ENCODE data around the gene TMEM174.

Gene TMEM174, protein sequence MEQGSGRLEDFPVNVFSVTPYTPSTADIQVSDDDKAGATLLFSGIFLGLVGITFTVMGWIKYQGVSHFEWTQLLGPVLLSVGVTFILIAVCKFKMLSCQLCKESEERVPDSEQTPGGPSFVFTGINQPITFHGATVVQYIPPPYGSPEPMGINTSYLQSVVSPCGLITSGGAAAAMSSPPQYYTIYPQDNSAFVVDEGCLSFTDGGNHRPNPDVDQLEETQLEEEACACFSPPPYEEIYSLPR

DNA sequence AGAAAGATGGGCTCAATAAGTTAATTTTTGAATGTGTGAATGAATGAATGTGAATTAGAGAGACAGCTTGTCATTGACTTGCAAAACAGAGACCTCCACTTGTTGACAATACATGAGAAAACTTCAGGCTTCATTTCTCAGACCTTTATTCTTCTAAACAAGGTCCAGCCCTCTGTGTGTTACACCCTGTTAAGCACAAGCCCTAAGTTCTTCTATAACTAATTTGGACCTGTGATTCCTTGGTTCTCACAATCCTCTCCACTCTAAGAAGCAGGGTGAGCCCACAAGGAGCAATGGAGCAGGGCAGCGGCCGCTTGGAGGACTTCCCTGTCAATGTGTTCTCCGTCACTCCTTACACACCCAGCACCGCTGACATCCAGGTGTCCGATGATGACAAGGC, at the start of gene TMEM174:
TMEM174 (plus strand) TSS at position 243 of the 400 bp plus-strand sequence; CDS start at position 294, 51 bp downstream.
- H3K9me3 Mint-ChIP-seq = no peaks in the 10 kb centered on the region
- no peak within 1 kb of the TSS for H3K4me3 Mint-ChIP-seq
- no peaks in the 10 kb centered on the region for H3K36me3 Mint-ChIP-seq (ENCODE audit: low read depth)
- no peaks in the 10 kb centered on the region for H3K4me1 Mint-ChIP-seq (ENCODE audit: low read depth)
- DNase-seq (ENCODE audit: low spot score) = no peak
- peaks cover 82% of the 10 kb centered on the region for H3K27me3 Mint-ChIP-seq (ENCODE audit: low read depth)
- no peak within 1 kb of the TSS for H3K27ac Mint-ChIP-seq

DNA sequence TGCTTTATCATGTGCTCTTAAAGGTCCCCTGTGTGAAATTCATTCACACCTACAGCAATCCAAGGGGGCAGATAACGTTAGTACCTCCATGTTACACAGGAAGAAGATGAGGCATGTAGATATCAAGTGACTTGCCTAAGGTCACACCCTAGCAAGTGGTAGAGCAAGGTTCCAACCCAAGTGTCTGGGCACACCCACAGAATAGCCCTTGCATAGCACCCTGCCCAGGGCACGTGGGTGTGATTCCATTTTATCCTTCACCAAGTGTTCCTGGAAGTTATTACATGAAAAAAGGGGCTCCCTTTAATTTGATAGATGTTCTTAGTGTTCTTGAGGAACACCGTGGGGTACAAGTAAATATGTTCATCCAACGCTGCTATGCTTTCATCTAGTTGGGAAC, 47.7 kb upstream of the TMEM174 start:
- Mint-ChIP-seq H3K27me3 (ENCODE audit: low read depth) (peaks cover 54% of the 10 kb centered on the region), H3K4me1 (ENCODE audit: low read depth) (peaks cover 2% of the 10 kb centered on the region), H3K36me3 (ENCODE audit: low read depth) (no peaks in the 10 kb centered on the region)

DNA sequence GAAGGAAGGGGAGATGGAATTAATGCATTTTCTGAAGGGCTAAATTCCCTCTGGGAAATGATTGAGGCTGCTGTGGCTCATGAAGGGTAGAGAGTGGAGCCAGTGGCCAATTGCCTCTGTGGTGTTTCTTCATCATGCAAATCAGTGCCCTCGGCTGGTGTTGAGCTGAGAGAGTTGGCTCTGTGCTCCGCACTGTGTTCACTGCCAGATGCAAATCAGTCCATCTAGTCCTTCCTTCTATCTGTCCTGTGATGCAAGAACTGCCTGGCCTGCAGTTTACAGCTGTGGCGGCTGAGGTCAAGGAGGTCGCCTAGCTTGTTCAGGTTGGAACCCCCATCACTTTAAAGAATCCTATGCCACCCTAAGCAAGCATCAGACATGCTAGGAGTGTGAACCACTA, 46.6 kb upstream of the TMEM174 start:
- H3K9me3 Mint-ChIP-seq = no peaks in the 10 kb centered on the region
- peaks cover 54% of the 10 kb centered on the region for H3K27me3 Mint-ChIP-seq (ENCODE audit: low read depth)
- no peak for DNase-seq (ENCODE audit: low spot score)
- H3K4me3 Mint-ChIP-seq = no peak overlapping the region
- H3K36me3 Mint-ChIP-seq (ENCODE audit: low read depth) = no peaks in the 10 kb centered on the region
- no peaks in the 10 kb centered on the region for H3K4me1 Mint-ChIP-seq (ENCODE audit: low read depth)
- H3K27ac Mint-ChIP-seq = no peak overlapping the region

More for the DNA sequence above, 47.7 kb upstream of the TMEM174 start:
- DNase-seq (ENCODE audit: low spot score) = no peak
- Mint-ChIP-seq H3K27ac (no peak overlapping the region), H3K9me3 (no peaks in the 10 kb centered on the region), H3K4me3 (no peak overlapping the region)

DNA sequence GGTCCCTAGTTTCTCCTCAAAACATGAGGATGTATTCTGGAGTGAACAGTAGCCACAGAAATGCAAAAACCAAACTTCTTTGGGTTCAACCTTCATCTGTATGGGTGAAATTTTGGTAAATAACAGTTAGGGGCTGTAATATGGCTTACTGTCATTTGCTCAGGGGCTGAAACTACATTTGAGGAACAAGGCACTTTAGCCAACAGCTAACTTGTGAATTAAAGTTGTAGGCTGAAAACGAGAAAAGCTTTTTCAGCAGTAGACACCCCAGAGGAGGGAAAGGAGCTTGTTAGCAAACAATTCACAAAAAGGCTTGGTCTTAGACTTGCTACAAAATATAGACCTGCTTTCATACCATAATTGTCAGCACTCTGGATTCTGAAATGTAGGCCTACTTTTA, 46.0 kb upstream of the TMEM174 start:
- Mint-ChIP-seq H3K27me3 (ENCODE audit: low read depth) (peaks cover 52% of the 10 kb centered on the region), H3K36me3 (ENCODE audit: low read depth) (no peaks in the 10 kb centered on the region), H3K4me3 (no peak overlapping the region), H3K4me1 (ENCODE audit: low read depth) (no peaks in the 10 kb centered on the region), H3K9me3 (no peaks in the 10 kb centered on the region), H3K27ac (no peak overlapping the region)
- no peak for DNase-seq (ENCODE audit: low spot score)

DNA sequence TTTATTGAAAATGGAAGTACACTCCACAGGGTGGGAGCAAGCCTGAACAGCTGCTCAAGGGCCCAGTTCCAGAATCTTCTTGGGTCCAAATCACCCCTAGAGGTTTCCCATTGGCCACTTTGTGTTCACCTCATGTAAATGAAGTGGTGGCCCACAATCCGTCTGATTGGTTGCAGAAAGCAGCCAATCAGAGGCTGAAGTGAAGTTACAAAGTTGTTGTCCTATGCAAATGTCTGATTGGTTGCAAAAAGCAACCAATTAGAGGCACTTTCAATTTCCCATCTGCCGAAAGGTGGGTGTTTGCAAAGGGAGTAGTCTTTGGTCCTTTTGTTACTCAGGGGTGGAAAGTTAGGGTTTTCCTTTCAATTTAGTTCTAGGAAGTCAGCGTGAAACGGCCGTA, 43.9 kb upstream of the TMEM174 start:
- peaks cover 56% of the 10 kb centered on the region for H3K27me3 Mint-ChIP-seq (ENCODE audit: low read depth)
- no peak overlapping the region for H3K27ac Mint-ChIP-seq
- no peaks in the 10 kb centered on the region for H3K36me3 Mint-ChIP-seq (ENCODE audit: low read depth)
- H3K9me3 Mint-ChIP-seq = no peaks in the 10 kb centered on the region
- no peaks in the 10 kb centered on the region for H3K4me1 Mint-ChIP-seq (ENCODE audit: low read depth)
- no peak for DNase-seq (ENCODE audit: low spot score)
- H3K4me3 Mint-ChIP-seq = no peak overlapping the region

DNA sequence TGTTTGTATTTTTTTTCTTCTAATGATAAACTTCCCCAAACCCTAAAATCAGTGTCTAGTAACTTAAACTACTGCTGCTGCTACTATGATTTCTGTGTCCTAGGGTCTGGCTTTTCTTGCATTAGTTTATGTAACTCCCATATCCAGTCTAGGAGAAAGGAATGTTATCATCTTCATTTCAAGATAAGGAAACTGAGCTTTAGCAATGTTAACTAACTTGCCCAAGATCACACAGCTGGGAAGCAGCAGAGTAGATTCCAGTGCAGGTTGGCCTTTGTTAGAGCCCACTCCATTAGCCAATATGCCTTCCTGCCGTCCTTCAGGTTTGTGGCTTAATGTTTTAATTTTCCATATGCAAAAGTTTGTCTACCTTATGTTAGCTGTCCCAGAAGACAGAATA, 42.2 kb upstream of the TMEM174 start:
- peaks cover 55% of the 10 kb centered on the region for H3K27me3 Mint-ChIP-seq (ENCODE audit: low read depth)
- no peak for DNase-seq (ENCODE audit: low spot score)
- H3K27ac Mint-ChIP-seq = no peak overlapping the region
- H3K9me3 Mint-ChIP-seq = no peaks in the 10 kb centered on the region
- H3K4me1 Mint-ChIP-seq (ENCODE audit: low read depth) = no peaks in the 10 kb centered on the region
- H3K36me3 Mint-ChIP-seq (ENCODE audit: low read depth) = no peaks in the 10 kb centered on the region
- no peak overlapping the region for H3K4me3 Mint-ChIP-seq

DNA sequence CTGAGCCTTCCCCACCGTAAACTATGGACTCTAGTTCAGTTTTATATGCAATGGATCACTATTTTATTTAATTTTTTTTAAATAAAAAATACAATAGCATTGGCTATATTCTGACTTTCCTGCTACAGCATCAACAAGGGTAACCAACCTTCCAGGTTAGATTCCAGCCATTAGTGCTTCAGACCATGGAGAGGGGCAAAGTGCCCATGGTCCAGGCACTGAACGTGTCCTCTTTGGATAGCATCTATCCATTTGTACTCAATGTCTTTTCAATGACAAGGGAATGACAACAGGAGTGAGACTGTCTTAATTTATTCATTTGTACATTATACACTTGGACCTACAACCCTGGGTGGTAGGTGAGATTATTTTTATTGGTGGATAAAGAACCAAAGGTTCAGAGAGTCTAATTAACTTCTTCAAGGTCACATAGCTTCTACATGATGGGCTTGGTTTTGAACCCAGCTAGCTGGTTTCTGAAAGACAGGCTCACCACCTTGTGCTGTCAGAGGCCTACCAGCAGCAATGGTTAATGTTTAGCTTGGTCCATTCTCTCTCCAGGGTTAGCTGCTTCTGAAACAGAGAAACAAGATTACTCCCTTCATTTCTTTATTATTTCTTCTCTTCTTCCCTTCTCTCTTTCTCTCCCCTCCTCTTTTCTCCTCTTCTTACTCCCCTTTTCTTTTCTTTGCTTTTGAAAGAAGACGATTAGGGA, 41.1 kb upstream of the TMEM174 start:
- H3K4me3 Mint-ChIP-seq = no peak overlapping the region
- H3K36me3 Mint-ChIP-seq (ENCODE audit: low read depth) = no peaks in the 10 kb centered on the region
- no peaks in the 10 kb centered on the region for H3K9me3 Mint-ChIP-seq
- DNase-seq (ENCODE audit: low spot score) = no peak
- H3K27me3 Mint-ChIP-seq (ENCODE audit: low read depth) = peaks cover 47% of the 10 kb centered on the region
- no peaks in the 10 kb centered on the region for H3K4me1 Mint-ChIP-seq (ENCODE audit: low read depth)
- no peak overlapping the region for H3K27ac Mint-ChIP-seq

DNA sequence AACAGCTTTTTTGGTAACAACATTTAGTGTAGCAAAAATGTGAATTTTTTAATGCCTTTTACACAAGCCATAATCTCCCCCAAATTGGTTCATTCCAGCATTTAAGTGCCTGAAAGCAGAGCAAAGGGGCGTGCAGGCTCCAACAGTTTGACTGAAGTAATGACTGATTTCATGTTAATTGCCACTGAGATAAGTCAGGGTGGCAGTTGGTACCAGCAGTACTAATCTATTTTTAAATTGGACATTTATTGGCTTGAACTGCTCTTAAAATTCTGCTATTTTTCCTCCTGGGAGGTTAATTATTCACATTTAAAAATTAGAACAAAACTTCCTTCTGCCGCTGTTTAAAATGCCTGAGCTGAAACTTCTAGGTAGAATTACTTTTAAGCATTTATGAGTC, 40.2 kb upstream of the TMEM174 start:
- H3K36me3 Mint-ChIP-seq (ENCODE audit: low read depth) = no peaks in the 10 kb centered on the region
- no peak for DNase-seq (ENCODE audit: low spot score)
- H3K4me3 Mint-ChIP-seq = no peak overlapping the region
- peaks cover 49% of the 10 kb centered on the region for H3K27me3 Mint-ChIP-seq (ENCODE audit: low read depth)
- H3K9me3 Mint-ChIP-seq = no peaks in the 10 kb centered on the region
- H3K27ac Mint-ChIP-seq = no peak overlapping the region
- no peaks in the 10 kb centered on the region for H3K4me1 Mint-ChIP-seq (ENCODE audit: low read depth)

DNA sequence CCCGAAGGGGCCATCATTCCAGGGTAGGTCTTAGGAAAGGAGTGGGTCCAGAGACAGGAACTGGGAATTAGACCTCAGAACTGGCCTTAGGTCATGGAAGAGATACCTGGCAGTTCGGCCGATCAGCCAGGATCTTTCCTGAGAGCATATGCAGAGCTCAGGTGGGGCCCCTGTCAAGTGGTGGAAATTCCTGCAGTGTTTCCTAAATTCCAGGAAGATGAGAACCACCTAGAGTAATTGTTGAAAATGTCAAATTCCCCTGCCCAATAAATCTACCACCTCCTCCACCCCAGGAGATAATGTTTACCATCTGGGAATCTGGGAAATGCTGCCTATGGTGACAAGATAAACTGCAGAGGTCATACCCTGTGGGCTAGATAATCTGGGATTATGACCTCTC, 38.0 kb upstream of the TMEM174 start:
- Mint-ChIP-seq H3K9me3 (no peaks in the 10 kb centered on the region), H3K4me1 (ENCODE audit: low read depth) (no peaks in the 10 kb centered on the region), H3K4me3 (no peak overlapping the region), H3K36me3 (ENCODE audit: low read depth) (no peaks in the 10 kb centered on the region), H3K27ac (no peak overlapping the region), H3K27me3 (ENCODE audit: low read depth) (peaks cover 51% of the 10 kb centered on the region)
- DNase-seq (ENCODE audit: low spot score) = no peak

DNA sequence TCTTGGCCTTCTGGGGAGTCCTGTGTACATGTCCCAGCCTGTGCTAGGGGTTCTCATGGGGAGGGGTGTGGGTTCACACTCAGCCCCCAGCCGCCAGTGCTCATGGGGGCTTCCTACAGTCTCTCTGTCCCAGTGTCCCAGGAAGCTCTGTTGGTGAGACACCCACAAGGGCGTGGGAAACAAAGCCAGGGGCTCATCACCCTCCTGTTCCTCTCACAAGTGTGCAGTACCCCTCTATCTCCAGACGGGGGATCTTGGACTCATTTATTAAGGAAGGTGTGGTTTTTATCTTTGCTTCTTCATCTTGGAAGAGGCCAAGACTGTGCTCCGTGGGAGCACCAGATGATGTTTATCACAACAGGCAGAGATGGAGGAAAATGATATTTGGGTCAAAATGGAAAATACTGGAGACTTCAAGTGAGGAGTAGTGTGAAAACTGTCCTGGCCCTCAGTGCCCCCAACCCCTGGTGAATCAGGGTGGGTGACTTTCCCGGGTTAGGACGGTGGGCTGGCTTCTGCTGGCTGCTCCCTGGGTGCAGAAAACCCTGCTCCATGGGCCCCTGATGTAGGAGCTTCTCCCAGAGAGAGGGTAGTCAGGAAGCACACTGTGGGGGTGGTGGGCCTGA, 37.5 kb upstream of the TMEM174 start:
- H3K27me3 Mint-ChIP-seq (ENCODE audit: low read depth) = peaks cover 46% of the 10 kb centered on the region
- no peaks in the 10 kb centered on the region for H3K4me1 Mint-ChIP-seq (ENCODE audit: low read depth)
- H3K4me3 Mint-ChIP-seq = no peak overlapping the region
- DNase-seq (ENCODE audit: low spot score) = no peak
- no peak overlapping the region for H3K27ac Mint-ChIP-seq
- no peaks in the 10 kb centered on the region for H3K9me3 Mint-ChIP-seq
- no peaks in the 10 kb centered on the region for H3K36me3 Mint-ChIP-seq (ENCODE audit: low read depth)

DNA sequence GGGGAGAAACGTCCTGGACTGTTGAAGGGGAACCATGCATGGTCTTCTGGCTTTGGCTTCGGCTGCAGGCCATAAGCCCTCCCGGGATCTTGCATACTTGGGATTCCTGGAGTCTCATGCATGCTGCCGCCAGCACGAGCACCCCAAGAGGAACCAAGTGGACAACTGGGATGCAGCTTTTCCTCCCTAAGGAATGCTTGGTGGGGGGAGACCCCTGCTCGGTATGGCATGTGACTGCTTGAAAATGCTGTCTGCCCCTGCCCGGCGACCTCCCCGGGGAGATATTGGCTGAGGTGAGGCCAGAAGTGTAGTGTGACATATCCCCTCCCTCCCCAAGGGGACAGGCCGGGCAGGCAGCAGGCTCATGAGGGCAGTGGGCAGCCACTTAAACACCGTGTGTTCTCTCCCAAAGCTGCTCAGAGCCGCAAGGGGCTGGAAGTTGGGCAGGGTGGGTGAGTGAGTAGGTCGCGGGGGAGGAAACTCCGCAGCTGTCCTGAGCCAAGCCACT, 36.9 kb upstream of the TMEM174 start:
- no peak for DNase-seq (ENCODE audit: low spot score)
- H3K9me3 Mint-ChIP-seq = no peaks in the 10 kb centered on the region
- H3K36me3 Mint-ChIP-seq (ENCODE audit: low read depth) = no peaks in the 10 kb centered on the region
- H3K27me3 Mint-ChIP-seq (ENCODE audit: low read depth) = peaks cover 44% of the 10 kb centered on the region
- no peaks in the 10 kb centered on the region for H3K4me1 Mint-ChIP-seq (ENCODE audit: low read depth)
- no peak overlapping the region for H3K27ac Mint-ChIP-seq
- H3K4me3 Mint-ChIP-seq = no peak overlapping the region

DNA sequence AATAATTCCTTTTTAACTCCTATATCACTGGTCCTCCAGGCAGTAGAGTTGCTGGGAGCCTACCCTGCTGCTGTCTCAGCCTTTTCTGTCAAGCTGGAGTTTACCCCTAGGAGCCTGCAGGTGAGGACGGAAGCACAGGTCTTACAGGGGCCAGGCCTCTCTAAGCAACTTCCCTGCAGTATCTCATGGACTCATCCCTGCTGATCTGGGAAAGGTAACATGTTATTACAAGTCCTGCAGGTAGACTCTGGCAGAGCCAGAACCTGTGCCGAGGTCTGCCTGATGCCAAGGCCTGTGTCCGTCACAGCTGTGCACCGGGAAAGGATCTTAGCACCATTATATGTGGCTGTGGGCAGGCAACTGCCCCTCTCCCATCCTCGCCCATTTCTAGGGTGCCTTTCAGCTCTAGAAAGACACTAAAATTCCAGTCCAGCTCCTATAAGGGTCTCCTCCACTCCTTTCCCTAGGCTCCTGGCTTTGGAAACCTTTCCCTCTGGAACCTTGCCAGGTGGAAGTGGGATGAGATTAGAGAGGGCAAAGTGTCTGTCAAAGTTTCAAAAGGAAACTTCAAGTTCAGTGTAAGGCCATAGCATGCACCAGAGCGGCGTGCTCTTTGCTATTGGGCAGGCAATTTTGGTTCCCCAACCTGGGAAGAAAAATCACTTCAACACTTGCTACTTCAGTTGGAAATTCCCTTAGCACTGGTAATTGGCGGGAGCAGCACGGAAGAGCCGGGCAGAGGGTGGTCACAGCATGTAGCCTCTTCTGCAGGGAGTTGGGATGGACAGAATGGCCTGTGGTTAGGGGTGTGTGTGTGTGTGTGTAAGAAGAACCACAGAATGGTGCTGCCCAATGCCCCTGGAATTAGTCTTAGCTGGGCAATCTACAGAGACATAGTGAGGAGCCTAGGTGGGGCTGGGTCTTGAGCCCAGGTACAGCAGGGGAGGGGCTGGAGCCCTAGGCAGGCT, 35.1 kb upstream of the TMEM174 start:
- Mint-ChIP-seq H3K36me3 (ENCODE audit: low read depth) (no peaks in the 10 kb centered on the region), H3K27me3 (ENCODE audit: low read depth) (peaks cover 47% of the 10 kb centered on the region), H3K27ac (no peak overlapping the region), H3K9me3 (no peaks in the 10 kb centered on the region), H3K4me3 (no peak overlapping the region), H3K4me1 (ENCODE audit: low read depth) (no peaks in the 10 kb centered on the region)
- DNase-seq (ENCODE audit: low spot score) = no peak

DNA sequence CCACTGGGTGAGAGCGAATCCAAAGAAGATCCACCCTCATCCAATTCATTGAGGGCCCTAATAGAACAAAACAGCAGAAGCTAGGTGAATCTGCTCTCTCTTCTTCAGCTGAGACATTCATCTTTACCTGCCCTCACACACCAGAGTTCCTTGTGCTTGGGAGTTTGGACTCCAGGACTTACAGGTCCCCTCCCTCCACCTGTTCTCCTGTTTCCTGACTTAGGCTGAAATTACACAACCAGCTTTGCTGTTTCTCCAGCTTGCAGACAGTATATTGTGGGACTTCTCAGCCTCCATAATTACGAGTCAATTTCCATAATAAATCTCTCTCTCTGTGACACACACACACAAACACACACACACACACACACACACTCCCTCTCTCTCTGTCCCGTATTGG, 33.5 kb upstream of the TMEM174 start:
- H3K9me3 Mint-ChIP-seq = no peaks in the 10 kb centered on the region
- no peak overlapping the region for H3K27ac Mint-ChIP-seq
- DNase-seq (ENCODE audit: low spot score) = no peak
- H3K4me3 Mint-ChIP-seq = no peak overlapping the region
- H3K4me1 Mint-ChIP-seq (ENCODE audit: low read depth) = no peaks in the 10 kb centered on the region
- H3K27me3 Mint-ChIP-seq (ENCODE audit: low read depth) = peaks cover 51% of the 10 kb centered on the region
- H3K36me3 Mint-ChIP-seq (ENCODE audit: low read depth) = no peaks in the 10 kb centered on the region

All from T-helper 2 cell treated with Interferon-gamma antibody and Interleukin-4, amounts not matched to agents 5 μg/mL and 100 μg/mL, for 36 hours (primary cell).